Left lung (tissue), 8 donors: ENCODE data around the gene DPP9. TPM values are rescaled to one million over a fixed set of nuclear protein-coding genes. Genes with fewer than 3 reads are reported as not detected.

Experiments
- microRNA-seq, 2 donors: library from miRNA; unstranded; fragments of <30 nt; microRNA quantifications; one replicate each; pipeline ENCODE4, GENCODE V29; 2019
- polyA plus RNA-seq, 6 donors: library from polyadenylated mRNA; unstranded; fragments of 120-200 nt; gene quantifications; one replicate each; pipeline ENCODE4 v1.2.1, GENCODE V29; 2013; ENCODE audit not compliant: insufficient read length in 6 of 6
- total RNA-seq, 2 donors: library from RNA; stranded (reverse); fragmentation: NEBNext Ultra II Directional; extraction: Animal tissue kit (Norgen Biotek cat#: 25700); gene quantifications; one replicate each; pipeline ENCODE4 v1.2.1, GENCODE V29; 2021
- donor health status: DM: no; HTN: yes; CAD: no.
- donor health status: DM: no; HTN: no; CAD: no.

DPP9 gene
- total and polyA plus RNA-seq, 8 donors, result 25.2 to 95.5 (median 31.3) TPM

Small RNAs within 50 kb of the gene (microRNA-seq; reads per million reads assigned to microRNA genes)
- gene MIR7-3, result 0 to 0.14 reads per million in 2 donors

Other genes starting within 250 kb of the DPP9 start
- 1 to 10 TPM; 1.2 to 4.0 TPM for gene PLIN4, start 205.4 kb downstream of the DPP9 start, total RNA-seq
- gene PLIN4, start 205.4 kb downstream of the DPP9 start, polyA plus RNA-seq, result 1 to 10 TPM in 5 of 6 donors, under 1 TPM in 1; 0.88 to 1.2 (median 1.1) TPM
- gene PLIN5, start 188.6 kb downstream of the DPP9 start, total RNA-seq, result 10 to 100 TPM in 1 of 2 donors, 1 to 10 TPM in 1; 8.4 to 15.9 TPM
- gene PLIN5, start 188.6 kb downstream of the DPP9 start, polyA plus RNA-seq, result 1 to 10 TPM; 1.8 to 2.8 (median 2.2) TPM
- gene LRG1, start 183.8 kb downstream of the DPP9 start, total RNA-seq, result 10 to 100 TPM; 11.2 to 17.9 TPM
- gene LRG1, start 183.8 kb downstream of the DPP9 start, polyA plus RNA-seq, result under 1 TPM; 0.58 to 0.97 (median 0.79) TPM
- 10 to 100 TPM in 1 of 2 donors, 1 to 10 TPM in 1; 4.8 to 24.7 TPM for gene SEMA6B, start 164.2 kb downstream of the DPP9 start, total RNA-seq
- 1 to 10 TPM; 2.1 to 4.0 (median 2.9) TPM for gene SEMA6B, start 164.2 kb downstream of the DPP9 start, polyA plus RNA-seq
- 1 to 10 TPM; 5.9 to 8.6 TPM for gene TNFAIP8L1, start 84.3 kb downstream of the DPP9 start, total RNA-seq
- 10 to 100 TPM; 14.1 to 17.9 (median 16.9) TPM for gene TNFAIP8L1, start 84.3 kb downstream of the DPP9 start, polyA plus RNA-seq
- 100 to 1,000 TPM in 1 of 2 donors, 10 to 100 TPM in 1; 98.2 to 156 TPM for gene MYDGF, start 53.5 kb downstream of the DPP9 start, total RNA-seq
- gene MYDGF, start 53.5 kb downstream of the DPP9 start, polyA plus RNA-seq, result 10 to 100 TPM; 70.0 to 88.3 (median 81.5) TPM
- gene FEM1A, start 67.9 kb upstream of the DPP9 start, total RNA-seq, result 10 to 100 TPM in 1 of 2 donors, 1 to 10 TPM in 1; 9.9 to 14.2 TPM
- gene FEM1A, start 67.9 kb upstream of the DPP9 start, polyA plus RNA-seq, result 1 to 10 TPM; 1.7 to 2.3 (median 2.1) TPM
- 10 to 100 TPM; 14.6 TPM for gene TICAM1, start 107.9 kb upstream of the DPP9 start, total RNA-seq
- gene TICAM1, start 107.9 kb upstream of the DPP9 start, polyA plus RNA-seq, result 1 to 10 TPM; 5.6 to 7.7 (median 6.8) TPM
- 10 to 100 TPM; 51.4 to 71.7 TPM for gene PLIN3, start 143.8 kb upstream of the DPP9 start, total RNA-seq
- 10 to 100 TPM; 37.9 to 50.2 (median 45.0) TPM for gene PLIN3, start 143.8 kb upstream of the DPP9 start, polyA plus RNA-seq
- under 1 TPM; 0.35 to 0.81 TPM for gene ARRDC5, start 179.1 kb upstream of the DPP9 start, total RNA-seq
- gene ARRDC5, start 179.1 kb upstream of the DPP9 start, polyA plus RNA-seq, result under 1 TPM in 2 of 6 donors, not detected in 4; 0.08 to 0.09 TPM
- 10 to 100 TPM; 14.2 to 20.5 TPM for gene UHRF1, start 185.7 kb upstream of the DPP9 start, total RNA-seq
- gene UHRF1, start 185.7 kb upstream of the DPP9 start, polyA plus RNA-seq, result 10 to 100 TPM; 18.4 to 30.2 (median 23.6) TPM
- 10 to 100 TPM; 35.5 to 42.1 TPM for gene KDM4B, start 245.3 kb upstream of the DPP9 start, total RNA-seq
- gene KDM4B, start 245.3 kb upstream of the DPP9 start, polyA plus RNA-seq, result 10 to 100 TPM; 24.6 to 37.1 (median 28.2) TPM